GM19395 (cell line): ENCODE measurements around the gene TMEM270.

Source experiments
- ATAC-seq: cut with Tn5 transposase; IDR thresholded peaks from one replicate; pipeline ENCODE4 v1.9.1; 2021; ENCODE audit warnings: mild to moderate bottlenecking, moderate library complexity; ENCODE audit not compliant: unreplicated experiment

Gene TMEM270

DNA sequence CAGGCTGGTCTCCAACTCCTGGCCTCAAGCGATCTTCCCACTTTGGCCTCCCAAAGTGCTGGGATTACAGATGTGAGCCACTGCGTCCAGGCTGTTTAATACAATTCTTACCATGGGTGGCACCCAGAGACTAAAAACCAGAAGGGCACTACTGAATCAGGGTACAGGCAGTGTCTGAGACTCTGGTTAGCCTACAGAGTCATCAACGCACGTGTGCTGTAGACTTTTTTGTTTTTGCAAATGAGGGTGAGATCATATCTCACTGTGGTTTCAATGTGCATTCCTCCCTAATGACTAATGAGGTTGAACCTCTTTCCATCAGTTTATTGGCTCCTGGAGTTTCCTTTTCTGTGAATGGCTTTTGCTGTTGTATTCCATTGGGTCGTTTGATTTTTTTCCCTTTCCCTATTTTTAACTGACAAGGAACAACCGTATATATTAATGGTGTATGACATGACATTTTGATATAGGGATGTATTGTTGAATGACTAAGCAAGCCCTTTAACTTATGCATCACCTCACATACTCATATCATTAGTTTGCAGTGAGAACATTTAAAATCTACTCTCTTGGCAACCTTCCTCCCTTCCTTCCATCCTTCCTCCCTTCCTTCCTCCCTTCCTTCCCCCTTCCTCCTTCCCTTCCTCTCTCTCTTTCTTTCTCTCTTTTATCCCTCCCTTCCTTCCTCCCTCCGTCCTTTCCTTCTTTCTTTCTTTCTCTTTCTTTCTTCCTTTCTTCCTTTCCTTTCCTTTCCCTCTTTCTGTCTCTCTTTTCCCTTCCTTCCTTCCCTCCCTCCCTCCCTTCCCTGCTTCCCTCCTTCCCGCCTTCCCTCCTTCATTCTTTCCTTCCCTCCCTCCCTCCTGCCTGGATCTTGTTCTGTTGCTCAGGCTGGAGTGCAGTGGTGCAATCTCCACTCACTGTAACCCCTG lies 9.3 kb upstream of the TMEM270 start:
- ATAC-seq: no peak

- ATAC-seq: no peak
These were observed 8.5 kb upstream of the TMEM270 start for GRCh38 chr7:73852500-73852899.

DNA sequence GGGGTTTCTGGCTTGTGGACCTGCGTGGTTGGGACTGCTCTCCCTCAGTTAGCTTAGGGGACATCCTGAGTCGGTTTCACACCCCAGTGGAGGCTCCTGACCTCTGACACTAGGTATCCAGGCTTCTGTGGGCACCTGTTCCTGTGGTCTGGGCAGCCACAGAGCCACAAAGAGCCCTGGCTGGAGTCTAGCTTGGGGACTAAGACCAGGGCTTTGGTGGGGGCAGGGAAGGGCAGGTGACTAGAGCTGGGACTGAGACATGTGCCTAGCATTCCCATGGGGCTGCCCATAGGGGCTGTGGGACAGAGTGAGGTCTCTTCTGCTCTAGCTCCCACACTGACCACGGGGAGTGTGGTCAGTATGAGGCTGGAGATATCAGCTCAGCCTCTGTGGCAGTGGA lies 4.0 kb upstream of the TMEM270 start:
- ATAC-seq: no peak

DNA sequence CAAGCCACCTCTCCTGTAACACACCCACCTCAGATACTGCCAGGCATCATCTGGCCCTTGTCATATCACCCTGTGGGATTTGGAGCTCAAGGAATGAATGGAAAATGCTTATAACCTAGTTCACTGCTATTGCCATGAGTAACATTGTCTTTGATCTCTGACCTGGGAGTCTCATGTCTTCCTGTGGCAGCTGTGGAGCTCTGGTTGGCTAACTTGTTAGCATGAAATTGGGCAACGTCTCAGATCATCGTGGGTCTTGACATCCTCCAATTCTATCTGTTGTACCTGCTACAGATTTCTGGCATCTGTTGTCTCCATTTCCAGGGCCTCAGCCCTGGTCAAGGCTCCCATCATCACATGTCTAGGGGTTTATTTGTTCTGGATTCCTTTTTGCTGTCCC lies 2.2 kb upstream of the TMEM270 start:
- ATAC-seq: no peak

- no peak for ATAC-seq
These were observed 346 bp downstream of the TMEM270 start for GRCh38 chr7:73861305-73861704.

DNA sequence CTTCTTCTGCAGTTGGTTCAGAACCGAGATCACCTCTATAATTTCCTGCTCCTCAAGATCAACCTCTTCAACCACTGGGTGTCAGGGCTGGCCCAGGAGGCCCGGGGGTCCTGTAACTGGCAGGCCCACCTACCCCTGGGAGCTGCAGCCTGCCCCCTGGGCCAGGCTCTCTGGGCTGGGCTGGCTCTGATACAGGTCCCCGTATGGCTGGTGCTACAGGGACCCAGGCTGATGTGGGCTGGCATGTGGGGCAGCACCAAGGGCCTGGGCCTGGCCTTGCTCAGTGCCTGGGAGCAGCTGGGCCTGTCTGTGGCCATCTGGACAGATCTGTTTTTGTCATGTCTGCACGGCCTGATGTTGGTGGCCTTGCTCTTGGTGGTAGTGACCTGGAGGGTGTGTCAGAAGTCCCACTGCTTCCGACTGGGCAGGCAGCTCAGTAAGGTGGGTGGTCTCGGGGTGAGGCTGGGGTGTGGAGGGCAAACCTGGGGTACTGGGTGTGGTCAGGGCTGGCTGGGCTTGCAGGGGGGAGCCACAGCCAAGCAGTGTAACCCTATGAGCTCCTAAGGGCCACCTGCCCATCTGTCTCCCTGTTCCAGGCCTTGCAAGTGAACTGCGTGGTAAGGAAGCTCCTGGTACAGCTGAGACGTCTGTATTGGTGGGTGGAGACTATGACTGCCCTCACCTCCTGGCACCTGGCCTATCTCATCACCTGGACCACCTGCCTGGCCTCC lies 4.2 kb downstream of the TMEM270 start:
- no peak for ATAC-seq

DNA sequence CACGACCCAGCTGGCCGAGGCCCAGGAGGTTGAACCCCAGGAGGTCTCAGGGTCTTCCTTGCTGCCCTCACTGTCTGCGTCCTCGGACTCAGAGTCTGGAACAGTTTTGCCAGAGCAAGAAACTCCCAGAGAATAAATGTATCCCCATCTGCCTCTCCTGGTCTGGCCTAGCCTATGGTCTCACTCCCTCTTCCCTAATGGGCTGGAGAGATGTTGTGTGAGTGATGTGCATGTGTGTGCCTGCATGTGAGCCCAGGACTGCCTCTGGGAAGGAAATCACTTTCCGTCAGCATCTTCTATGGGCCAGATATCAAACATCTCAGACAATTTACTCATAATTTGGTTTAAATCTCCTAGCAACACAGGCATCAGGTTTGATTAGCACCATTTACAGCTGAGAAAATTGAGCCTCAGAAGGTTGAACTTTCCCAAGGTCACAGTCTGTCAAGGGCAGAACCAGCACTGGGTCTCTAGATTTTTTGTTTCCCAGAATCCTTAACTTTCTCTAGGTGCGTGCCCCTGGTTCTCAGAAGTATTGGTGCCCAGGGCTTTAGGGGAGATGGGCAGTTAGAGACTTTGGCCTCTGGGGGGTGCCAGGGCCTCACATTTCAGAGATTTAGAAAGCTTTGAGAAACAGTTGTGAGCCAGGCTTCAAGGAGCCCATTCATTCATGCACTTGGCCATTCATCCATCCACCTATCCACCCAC lies 4.9 kb downstream of the TMEM270 start:
- ATAC-seq: no peak

GRCh38 chr7:73866446-73866767 lies 5.4 kb downstream of the TMEM270 start:
- no peak for ATAC-seq

GRCh38 chr7:73869011-73869798 lies 8.2 kb downstream of the TMEM270 start:
- ATAC-seq: no peak

- no peak for ATAC-seq
These were observed 9.1 kb downstream of the TMEM270 start for GRCh38 chr7:73870041-73870492.

DNA sequence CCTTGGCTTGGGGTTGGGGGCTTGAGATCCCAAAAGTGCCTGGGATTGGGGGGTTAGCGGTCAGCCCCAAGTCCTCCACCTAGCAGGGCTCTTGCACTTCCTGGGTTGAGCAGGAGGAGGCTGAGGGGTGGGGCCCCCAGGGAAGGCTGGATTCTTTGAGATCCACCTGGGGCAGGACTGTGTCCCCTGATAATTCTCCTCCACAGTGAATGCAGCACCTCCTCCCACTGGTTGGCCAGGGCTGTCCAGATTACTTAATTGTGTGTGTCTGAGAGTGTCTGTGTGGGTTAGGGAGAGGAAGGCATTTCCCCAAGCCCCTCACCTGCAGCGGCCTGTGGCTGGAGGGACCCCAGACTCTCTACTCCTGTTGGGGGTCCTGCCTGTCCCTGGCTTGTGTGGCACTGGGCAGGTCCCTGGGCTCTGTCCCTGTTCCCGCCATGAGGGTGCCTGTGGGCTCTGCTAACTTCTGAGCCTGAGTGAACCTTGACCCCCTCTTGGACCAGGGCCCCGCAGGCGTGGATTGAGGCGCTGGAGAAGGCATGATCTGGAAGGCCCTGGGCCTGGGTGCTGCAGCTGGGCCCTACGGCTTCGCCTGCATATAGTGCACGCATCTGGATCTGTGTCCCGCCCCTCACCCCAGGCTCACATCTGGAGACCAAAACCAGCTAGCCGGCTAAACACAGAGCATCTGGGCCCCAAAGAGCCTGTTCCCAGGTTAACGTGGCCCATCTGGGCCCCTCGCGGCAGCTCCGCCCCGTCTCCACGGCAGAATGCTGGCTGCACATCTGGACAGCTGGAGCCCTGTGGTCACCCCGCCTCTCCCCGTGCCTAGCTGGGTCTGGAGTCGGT lies 10.4 kb downstream of the TMEM270 start:
- no peak for ATAC-seq

DNA sequence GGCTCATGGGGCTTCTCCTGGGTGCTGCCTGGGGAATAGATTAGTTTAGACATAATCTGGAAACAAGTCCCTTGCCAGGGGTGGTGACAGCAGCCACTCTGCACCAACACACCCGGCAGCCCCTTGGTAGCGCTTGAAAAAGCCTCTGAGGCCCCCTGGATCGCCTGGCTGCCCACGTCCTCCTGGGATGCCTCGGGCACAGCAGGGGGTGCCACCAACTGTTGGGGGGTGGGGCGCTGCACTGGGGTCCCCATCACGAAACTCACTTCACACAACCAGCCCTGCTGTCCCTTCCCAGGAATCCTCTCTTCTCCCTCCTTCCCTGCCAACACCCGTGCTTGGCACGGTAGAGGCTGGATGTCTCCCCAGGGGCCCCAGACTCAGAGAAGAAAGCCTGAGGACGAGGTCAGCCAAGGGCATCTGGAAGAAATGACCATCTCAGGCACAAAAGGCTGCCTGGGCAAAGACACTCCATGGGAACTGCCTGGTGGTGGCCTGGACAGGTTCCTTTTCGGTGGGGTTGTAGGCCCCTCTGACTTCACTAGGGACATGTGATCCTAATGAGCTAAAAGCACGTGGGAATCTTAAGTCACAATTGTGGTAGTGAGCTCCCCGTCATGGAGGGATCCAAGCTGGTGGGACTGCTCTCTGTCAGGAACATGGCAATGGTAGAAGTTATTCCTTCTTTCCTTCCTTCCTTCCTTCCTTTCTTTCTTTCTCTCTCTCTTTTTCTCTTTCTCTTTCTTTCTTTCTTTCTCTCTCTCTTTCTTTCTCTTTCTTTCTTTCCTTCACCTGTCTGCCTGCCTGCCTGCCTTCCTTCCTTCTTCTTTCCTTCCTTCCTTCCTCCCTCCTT lies 11.3 kb downstream of the TMEM270 start:
- no peak for ATAC-seq

GRCh38 chr7:73876361-73876760 lies 15.4 kb downstream of the TMEM270 start:
- no peak for ATAC-seq

- no peak for ATAC-seq
These were observed 16.0 kb downstream of the TMEM270 start for GRCh38 chr7:73876973-73877372.

GRCh38 chr7:73879977-73880681 lies 19.2 kb downstream of the TMEM270 start:
- ATAC-seq: no peak

GRCh38 chr7:73880755-73881328 lies 19.9 kb downstream of the TMEM270 start:
- ATAC-seq: no peak

GRCh38 chr7:73881352-73882046 lies 20.5 kb downstream of the TMEM270 start:
- no peak for ATAC-seq
